Activated effector memory CD4-positive, alpha-beta T cell treated with anti-CD3 and anti-CD28 coated beads, Interleukin-2, amount 50 U/mL, for 16 hours (primary cell): ENCODE data around the gene FHAD1.

Experiments
- DNase-seq: peaks from one replicate; pipeline ENCODE4 v3.0.0-alpha.2; 2020

The FHAD1 gene

GRCh38 chr1:15246960-15247614 is at the start of gene FHAD1:
Gene FHAD1, plus strand, starts transcription at chr1:15247223. Its CDS starts 4,562 bp downstream, at chr1:15251785.
- DNase-seq, result peak; percentile 82

DNA sequence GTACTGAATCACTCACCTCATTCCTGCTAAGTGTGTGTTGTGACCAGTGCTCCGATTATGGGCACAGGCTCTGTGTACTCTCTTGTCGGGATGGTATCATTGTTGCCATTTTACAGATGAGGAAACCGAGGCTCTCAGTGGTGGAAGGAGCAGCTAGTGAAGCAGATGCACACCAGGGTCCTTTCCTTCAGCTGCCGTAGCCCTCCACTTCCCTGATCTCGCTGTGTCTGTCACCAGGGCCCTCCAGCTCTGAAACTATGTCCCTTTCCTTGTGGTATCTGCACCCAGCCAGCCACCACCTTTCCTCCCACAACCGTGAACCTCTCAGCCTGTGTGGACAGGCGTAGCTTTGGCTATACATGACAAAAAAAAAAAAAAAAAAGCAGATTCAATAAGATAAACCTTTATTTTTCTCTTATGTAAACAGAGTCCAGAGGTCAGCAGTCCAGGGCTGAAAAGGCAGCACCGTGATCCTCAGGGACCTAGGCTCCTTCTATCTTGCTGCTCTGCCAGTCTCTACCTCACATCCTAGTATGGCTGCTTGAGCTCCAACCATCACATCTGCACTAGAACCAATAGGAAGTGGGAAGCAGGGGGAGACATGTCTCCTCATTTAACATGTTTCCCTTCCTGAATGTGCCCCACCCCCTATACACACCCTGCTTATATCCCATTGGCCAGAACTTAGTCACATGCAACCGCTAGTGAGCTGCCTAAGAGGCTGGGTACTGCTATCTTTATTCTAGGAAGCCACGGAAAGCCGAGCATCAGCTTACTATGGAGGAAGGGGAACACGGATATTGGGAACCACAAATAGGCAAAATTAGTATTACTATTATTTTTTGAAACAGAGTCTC is 49.2 kb upstream of the FHAD1 start:
- peak; percentile 25 for DNase-seq

GRCh38 chr1:15198684-15199083 is 48.3 kb upstream of the FHAD1 start:
- peak; percentile 6 for DNase-seq

- DNase-seq, result no peak
These were observed 45.8 kb upstream of the FHAD1 start for GRCh38 chr1:15201221-15201620.

DNA sequence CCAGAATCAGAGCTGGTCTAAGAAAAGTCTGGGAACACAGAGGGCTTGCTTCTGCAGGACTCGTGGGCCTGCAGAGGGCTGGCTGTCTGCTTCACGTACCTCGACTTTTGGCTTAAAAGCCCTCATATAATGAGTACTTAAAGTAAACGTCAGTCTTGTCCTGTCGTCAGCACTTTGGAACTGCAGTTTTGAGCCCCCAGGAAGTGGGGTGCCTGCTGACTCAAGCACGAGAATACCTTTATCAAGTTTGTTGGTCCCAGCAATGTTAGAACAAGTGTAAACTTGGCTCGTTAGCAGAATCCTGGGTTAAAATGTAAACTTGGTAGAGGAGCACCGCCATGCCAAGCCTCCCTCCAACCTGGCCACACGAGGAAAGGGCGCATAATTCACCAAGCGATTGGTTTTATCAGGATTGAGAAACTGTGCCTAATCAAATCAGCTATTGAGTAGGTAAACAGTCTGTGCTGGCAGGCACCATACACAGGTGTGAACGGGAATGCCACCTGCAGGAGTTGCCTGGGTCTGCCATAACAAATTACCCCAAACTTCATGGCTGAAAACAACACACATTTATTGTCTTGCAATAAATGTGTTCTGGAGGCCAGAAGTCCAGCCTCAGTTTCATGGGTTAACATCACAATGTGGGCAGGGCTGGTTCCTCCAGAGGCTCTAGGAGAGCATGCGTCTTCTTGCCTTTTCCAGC is 45.0 kb upstream of the FHAD1 start:
- peak; percentile 36 for DNase-seq

DNA sequence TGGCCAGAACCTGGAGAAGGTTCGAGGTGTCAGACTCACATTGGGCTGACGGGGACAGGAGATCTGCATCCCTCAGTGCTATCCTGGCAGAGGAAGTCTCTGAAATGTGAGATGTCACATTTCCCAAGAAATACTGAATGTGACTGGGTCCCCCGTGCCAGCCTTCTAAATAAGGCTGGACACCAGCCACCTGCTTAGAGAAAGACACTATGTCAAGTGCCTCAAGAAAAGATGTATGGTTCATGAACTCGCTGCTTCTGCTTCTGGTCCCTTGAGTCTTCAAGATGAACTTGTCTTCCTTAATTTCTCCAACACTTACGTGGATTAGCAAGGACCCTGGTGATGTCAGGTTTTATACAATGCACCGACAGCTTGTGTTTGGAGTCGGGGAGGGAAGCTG is 42.1 kb upstream of the FHAD1 start:
- no peak for DNase-seq

GRCh38 chr1:15205586-15206346 is 41.3 kb upstream of the FHAD1 start:
- no peak for DNase-seq

- DNase-seq, result no peak
These were observed 40.5 kb upstream of the FHAD1 start for GRCh38 chr1:15206418-15207030.

GRCh38 chr1:15207031-15207828 is 39.8 kb upstream of the FHAD1 start:
- DNase-seq, result no peak

- no peak for DNase-seq
These were observed 39.1 kb upstream of the FHAD1 start for GRCh38 chr1:15207829-15208429.

DNA sequence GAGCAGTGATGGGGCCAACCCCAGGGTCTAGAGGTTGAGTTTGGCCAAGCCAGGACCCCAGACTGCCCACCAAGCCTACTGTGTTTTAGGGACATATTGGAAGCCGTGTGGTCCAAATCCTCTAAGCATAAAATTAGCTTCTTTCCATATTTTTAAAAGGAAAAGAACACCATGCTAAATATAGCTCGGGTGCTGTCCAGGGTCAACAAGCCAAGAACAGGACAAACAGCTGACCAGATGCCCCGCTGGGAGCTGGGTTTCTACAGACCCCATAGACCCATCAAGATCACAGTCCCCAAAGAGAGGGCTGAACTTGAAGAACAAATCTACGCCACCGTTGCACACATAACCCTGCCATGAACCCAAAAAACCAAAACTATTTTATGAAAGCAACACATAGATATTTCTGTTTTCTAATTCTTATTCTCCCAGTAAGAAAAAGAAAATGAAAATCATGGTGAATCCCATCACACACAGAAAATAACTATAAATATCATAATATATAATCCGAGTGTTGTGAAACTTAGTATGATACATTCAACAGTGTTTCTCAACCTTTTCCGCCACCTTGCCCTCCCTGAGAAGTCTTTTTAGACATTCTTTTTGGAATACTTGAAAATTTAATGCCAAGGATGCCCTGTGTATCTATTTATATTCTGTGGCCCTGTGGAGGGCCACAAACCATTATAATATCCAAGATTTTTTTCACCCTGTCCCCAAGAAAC is 36.2 kb upstream of the FHAD1 start:
- DNase-seq, result no peak

- no peak for DNase-seq
These were observed 35.6 kb upstream of the FHAD1 start for GRCh38 chr1:15211424-15211823.

DNA sequence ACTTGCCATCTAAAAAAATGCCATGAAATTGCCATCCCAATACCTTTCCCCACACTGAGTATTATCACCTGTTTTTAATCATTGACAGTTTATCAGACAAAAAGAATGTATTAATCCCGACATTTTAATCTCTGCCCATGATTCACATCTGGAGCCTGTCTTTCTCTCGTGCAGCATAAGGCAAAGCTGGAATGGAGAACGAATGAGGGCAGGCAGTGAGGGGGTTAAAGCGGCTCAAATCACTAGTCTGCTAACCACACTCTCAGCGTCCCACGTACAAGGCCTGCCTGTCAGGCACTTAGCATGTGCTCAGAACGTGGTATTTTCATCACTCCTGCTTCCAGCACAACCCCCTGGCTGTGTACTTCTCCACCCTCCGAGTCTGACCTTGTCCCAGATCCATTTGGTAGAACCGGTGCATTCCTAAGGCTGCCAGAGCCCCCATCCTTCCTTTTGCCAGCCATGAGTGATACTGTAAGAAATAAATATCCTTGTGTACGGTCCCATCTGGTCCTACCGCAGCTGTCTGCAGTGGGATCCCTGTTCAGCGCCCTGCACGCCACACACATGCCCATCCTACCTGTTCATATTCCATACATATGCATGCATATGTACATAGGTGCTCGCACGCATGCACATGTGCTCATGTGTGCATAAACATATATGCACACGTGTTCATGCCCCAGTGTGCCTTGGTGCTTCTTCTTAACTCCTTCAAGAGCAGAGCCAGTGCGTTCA is 34.6 kb upstream of the FHAD1 start:
- DNase-seq, result peak; percentile 17

GRCh38 chr1:15212954-15213291 is 34.1 kb upstream of the FHAD1 start:
- DNase-seq, result no peak

- DNase-seq, result peak; percentile 3
These were observed 33.6 kb upstream of the FHAD1 start for GRCh38 chr1:15213341-15213821.

DNA sequence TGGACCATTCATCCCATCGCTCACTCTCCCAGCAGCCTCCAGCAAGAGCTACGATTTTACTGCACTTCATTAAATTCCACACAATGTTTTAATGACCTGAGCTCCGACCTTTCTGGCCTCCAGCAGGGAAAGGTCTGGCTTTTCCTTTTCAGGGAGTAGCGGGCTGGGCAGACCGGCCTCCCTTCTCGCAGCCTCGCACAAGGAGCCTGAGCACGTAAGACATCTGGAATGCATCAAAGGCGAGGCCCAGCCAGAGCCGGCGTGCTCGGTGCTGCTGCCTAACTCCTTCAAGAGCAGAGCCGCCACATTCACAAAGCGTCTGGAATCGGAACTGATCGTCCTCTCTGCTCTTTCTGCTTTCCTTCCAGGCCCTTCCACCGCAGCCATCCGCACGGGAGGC is 32.5 kb upstream of the FHAD1 start:
- DNase-seq, result peak; percentile 19

DNA sequence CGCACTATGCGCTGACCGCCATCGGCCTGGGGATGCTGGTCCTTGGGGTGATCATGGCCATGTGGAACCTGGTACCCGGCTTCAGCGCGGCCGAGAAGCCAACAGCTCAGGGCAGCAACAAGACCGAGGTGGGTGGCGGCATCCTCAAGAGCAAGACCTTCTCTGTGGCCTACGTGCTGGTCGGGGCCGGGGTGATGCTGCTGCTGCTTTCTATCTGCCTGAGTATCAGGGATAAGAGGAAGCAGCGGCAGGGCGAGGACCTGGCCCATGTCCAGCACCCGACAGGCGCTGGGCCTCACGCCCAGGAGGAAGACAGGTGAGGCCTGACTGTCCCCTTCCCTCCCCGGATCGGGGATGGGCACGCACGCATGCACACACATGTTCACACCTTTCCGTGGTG is 31.9 kb upstream of the FHAD1 start:
- peak; percentile 43 for DNase-seq

DNA sequence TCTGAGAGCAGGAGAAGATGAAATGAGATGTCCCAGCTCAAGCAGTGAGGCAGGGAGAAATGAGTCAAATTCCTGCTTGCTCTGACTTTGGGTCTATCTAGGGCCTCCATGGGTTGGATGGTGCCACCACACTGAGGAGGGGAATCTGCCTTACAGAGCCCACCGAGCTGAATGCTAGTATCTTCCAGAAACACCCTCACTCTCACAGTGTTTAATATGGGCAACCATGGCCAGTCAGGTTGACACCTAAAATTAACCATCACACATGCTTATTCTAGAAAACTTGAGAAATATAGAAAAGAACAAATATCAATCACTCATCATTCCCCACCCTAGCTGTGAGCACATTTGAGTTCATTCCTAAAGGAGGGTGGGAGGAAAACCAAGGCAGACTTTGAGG is 29.4 kb upstream of the FHAD1 start:
- peak; percentile 5 for DNase-seq
